A673 (cell line): ENCODE data around the gene ACYP2. TPM values are rescaled to one million over a fixed set of nuclear protein-coding genes. Genes with fewer than 3 reads are reported as not detected.

Experiments used
- BruUV-seq: library from RNA; stranded (reverse); fragments of 400-500 nt; replicated peaks from 2 replicates; lab custom pipeline; 2021; lab: Mats Ljungman, UMichigan
- CTCF ChIA-PET: fragments of 300-600 bp; sonication (Branson Sonifier 250); formaldehyde crosslinking; loops from one replicate; lab custom pipeline; 2022; ENCODE audit warnings: antibody characterized with exemption; lab: Charles Lee
- POLR2A ChIA-PET: fragments of 300-600 bp; sonication (Branson Sonifier 250); formaldehyde crosslinking; loops from one replicate; lab custom pipeline; 2022; ENCODE audit warnings: antibody characterized with exemption; ENCODE audit not compliant: low non-redundant PET; lab: Charles Lee
- DNase-seq: peaks from one replicate; pipeline ENCODE4 v3.0.0-alpha.2; 2015; ENCODE audit warnings: low spot score
- H3K27ac ChIP-seq: fragments of 200-600 bp; sonication (generic); 2 replicates; pipeline ENCODE4 v1.5.1; 2016; ENCODE audit warnings: mixed run types, low read depth, mild to moderate bottlenecking, mixed read lengths, antibody characterized with exemption, low read length; ENCODE audit not compliant: poor library complexity, severe bottlenecking
- H3K27me3 ChIP-seq: fragments of 200-600 bp; sonication (generic); replicated peaks from 2 replicates; pipeline ENCODE4 v1.6.1; 2017; ENCODE audit warnings: mixed run types, low read depth, mild to moderate bottlenecking, mixed read lengths, antibody characterized with exemption, low read length; ENCODE audit not compliant: insufficient read depth, poor library complexity
- H3K36me3 ChIP-seq: fragments of 200-600 bp; sonication (generic); 2 replicates; pipeline ENCODE4 v1.6.1; 2016; ENCODE audit warnings: mixed run types, mild to moderate bottlenecking, mixed read lengths, antibody characterized with exemption, low read length; ENCODE audit not compliant: insufficient read depth, poor library complexity, severe bottlenecking
- H3K4me1 ChIP-seq: fragments of 200-600 bp; sonication (generic); 2 replicates; pipeline ENCODE4 v1.6.1; 2017; ENCODE audit warnings: mixed run types, mild to moderate bottlenecking, mixed read lengths, antibody characterized with exemption, low read length; ENCODE audit not compliant: insufficient read depth, poor library complexity, severe bottlenecking
- H3K4me3 ChIP-seq: fragments of 200-600 bp; sonication (generic); 2 replicates; pipeline ENCODE4 v1.5.1; 2016; ENCODE audit warnings: low read depth, mixed run types, mild to moderate bottlenecking, mixed read lengths, low read length; ENCODE audit not compliant: poor library complexity, severe bottlenecking
- H3K9me3 ChIP-seq: fragments of 200-600 bp; sonication (generic); 2 replicates; pipeline ENCODE4 v1.6.1; 2016; ENCODE audit warnings: mixed run types, low read depth, mild to moderate bottlenecking, mixed read lengths, antibody characterized with exemption, low read length; ENCODE audit not compliant: poor library complexity, severe bottlenecking
- EZH2 ChIP-seq: fragments of 200-600 bp; sonication (generic); IDR thresholded peaks from 2 replicates; pipeline ENCODE4 v1.6.1; 2017; ENCODE audit warnings: borderline replicate concordance, low read depth, mild to moderate bottlenecking, mixed read lengths, antibody characterized with exemption, low read length; ENCODE audit not compliant: poor library complexity, severe bottlenecking
- intact Hi-C: fragments of 100-400 bp; cut with micrococcal nuclease; formaldehyde crosslinking; loops from one replicate; pipeline ENCODE4 v1.10.0; 2022; ENCODE audit not compliant: unreplicated experiment
- total RNA-seq: library from RNA; stranded (reverse); gene quantifications from 2 replicates; pipeline ENCODE4 v1.2.3, GENCODE V29; 2021
- TF ChIP-seq, protein P1 (sequence below): fragments of 300-800, 200-600 bp; sonication (generic); conservative IDR thresholded peaks from 2 replicates; pipeline ENCODE4 v1.5.1; 2017; ENCODE audit warnings: low read depth, mild to moderate bottlenecking, antibody characterized with exemption, low read length, moderate library complexity, mixed read lengths

ACYP2 gene
- total RNA-seq, 1 experiment from 2014 or later: 10.1 TPM

DNA sequence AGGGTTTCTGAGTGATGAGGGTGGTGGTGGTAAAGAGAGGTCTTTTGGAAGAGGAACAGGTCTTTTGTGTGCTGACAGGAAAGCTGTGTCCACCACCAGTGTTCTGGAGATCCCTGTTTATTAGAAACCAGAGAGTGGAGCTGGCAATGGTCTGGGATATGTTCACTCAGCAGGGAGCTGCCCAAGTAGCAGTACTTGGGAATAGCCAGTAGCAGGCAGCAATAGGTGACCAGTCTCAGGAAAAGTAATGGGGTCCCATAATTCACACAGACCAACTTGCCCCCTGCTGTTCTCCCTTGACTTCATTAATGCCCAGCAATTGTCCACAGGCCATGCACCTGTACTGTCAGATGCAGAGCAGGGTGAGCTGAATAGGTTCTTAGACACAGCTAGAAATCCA lies 138.8 kb downstream of the ACYP2 start:
- ChIA-PET POLR2A (no interaction called here), CTCF (interaction anchor here (0.5 kb wide), 1 partner anchor 388 kb away, joined by 6 read pairs; no protein-coding TSS in a partner anchor)
- no peak for DNase-seq
- intact Hi-C loops: no loop called here
- Histone ChIP-seq H3K4me3 (no peak overlapping the region), H3K27me3 (no peaks in the 10 kb centered on the region), H3K4me1 (no peaks in the 10 kb centered on the region), H3K27ac (no peak overlapping the region), H3K36me3 (no peaks in the 10 kb centered on the region), H3K9me3 (no peaks in the 10 kb centered on the region)
- TF ChIP-seq EZH2: no peak
- TF ChIP-seq, protein P1, sequence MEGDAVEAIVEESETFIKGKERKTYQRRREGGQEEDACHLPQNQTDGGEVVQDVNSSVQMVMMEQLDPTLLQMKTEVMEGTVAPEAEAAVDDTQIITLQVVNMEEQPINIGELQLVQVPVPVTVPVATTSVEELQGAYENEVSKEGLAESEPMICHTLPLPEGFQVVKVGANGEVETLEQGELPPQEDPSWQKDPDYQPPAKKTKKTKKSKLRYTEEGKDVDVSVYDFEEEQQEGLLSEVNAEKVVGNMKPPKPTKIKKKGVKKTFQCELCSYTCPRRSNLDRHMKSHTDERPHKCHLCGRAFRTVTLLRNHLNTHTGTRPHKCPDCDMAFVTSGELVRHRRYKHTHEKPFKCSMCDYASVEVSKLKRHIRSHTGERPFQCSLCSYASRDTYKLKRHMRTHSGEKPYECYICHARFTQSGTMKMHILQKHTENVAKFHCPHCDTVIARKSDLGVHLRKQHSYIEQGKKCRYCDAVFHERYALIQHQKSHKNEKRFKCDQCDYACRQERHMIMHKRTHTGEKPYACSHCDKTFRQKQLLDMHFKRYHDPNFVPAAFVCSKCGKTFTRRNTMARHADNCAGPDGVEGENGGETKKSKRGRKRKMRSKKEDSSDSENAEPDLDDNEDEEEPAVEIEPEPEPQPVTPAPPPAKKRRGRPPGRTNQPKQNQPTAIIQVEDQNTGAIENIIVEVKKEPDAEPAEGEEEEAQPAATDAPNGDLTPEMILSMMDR: no peak
- BruUV-seq: no TSS peak

DNA sequence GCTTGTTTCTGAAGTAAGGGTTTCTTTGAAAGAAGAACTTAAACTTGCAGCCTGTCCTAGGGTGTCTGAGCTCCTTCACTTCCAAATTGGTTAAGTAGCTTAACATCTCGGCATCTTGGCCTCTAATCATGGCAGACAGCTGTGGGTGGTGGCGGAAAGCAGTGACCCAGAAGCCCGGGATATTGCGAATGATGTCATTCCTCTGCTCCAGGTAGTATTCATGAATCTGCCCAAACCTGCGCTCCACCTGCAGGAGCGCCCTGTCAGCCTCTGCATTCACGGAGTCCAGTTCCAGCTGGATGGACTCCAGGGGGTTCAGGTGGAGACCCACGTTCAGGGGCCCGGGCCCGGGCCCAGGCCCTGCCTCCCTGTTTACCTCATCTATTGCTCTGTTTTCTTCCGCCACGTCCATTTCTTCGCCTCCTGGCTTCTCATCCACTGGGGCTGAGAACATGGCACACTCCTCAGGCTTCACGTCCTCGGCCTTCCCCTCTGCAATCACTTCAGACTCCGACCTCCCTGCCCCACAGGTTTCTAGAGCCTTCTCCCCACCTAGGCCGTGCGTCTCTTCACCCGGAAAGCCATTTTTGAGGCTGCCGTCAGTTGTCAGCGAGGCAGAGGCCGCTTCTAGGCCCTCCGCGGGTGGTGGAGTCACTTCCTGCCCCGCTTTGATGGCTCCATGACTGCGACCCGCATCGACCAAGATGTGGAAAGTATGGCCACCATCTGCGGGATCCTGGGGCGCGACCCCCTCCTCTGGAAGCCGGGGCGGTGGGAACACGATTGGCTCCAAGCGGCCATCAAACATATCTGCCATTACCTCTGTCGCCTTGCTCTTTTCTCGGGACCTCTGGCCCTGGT lies 140.0 kb downstream of the ACYP2 start:
- no peaks in the 10 kb centered on the region for H3K36me3 ChIP-seq
- TF ChIP-seq, protein P1: no peak
- no peak for TF ChIP-seq EZH2
- no peak for DNase-seq
- no TSS peak for BruUV-seq
- H3K27me3 ChIP-seq: no peaks in the 10 kb centered on the region
- no peak overlapping the region for H3K4me3 ChIP-seq
- CTCF ChIA-PET: no interaction called here
- H3K27ac ChIP-seq: no peak overlapping the region
- intact Hi-C loops: no loop called here
- POLR2A ChIA-PET: no interaction called here
- no peaks in the 10 kb centered on the region for H3K9me3 ChIP-seq
- H3K4me1 ChIP-seq: no peaks in the 10 kb centered on the region

DNA sequence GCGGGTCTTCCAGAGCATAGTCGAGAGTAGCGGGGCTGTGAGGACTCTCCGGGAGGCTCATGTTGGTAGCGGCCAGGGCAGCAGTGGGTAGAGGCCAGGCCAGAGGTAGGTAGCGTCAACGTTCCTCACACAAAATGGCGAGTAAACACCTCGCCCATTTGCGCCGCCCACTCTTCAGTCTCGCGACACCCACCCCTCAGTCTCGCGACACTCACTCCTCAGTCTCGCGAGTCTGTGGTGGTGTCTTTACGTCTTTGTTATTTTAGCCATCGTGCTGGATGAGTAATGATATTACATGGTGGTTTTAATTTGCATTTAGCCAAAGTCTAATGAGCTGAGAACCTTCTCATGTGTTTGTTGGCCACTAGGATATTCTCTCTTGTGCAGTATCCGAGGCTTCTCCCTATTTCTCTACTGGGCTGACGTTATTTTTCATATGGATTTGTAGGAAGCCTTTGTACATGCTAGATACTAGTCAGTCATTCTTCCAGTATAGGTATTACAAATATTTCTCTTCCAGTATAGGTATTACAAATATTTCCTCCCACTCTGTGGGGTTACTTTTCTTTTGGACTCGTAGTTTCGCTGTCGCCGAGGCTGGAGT lies 140.8 kb downstream of the ACYP2 start, which contains the start of gene TSPYL6:
TSPYL6 (minus strand) TSS at position 139 of the 604 bp plus-strand sequence; CDS start at position 61, 78 bp downstream.
- BruUV-seq: no TSS peak
- CTCF ChIA-PET: no interaction called here
- no peaks in the 10 kb centered on the region for H3K9me3 ChIP-seq
- DNase-seq: no peak
- POLR2A ChIA-PET: no interaction called here
- H3K27me3 ChIP-seq: no peaks in the 10 kb centered on the region
- no peak within 1 kb of the TSS for H3K27ac ChIP-seq
- intact Hi-C loops: no loop called here
- no peak within 1 kb of the TSS for H3K4me3 ChIP-seq
- TF ChIP-seq, protein P1: no peak
- TF ChIP-seq EZH2: no peak
- H3K36me3 ChIP-seq: no peaks in the 10 kb centered on the region
- H3K4me1 ChIP-seq: no peaks in the 10 kb centered on the region
